ENCODE data around the gene UROS.

The UROS gene

DNA sequence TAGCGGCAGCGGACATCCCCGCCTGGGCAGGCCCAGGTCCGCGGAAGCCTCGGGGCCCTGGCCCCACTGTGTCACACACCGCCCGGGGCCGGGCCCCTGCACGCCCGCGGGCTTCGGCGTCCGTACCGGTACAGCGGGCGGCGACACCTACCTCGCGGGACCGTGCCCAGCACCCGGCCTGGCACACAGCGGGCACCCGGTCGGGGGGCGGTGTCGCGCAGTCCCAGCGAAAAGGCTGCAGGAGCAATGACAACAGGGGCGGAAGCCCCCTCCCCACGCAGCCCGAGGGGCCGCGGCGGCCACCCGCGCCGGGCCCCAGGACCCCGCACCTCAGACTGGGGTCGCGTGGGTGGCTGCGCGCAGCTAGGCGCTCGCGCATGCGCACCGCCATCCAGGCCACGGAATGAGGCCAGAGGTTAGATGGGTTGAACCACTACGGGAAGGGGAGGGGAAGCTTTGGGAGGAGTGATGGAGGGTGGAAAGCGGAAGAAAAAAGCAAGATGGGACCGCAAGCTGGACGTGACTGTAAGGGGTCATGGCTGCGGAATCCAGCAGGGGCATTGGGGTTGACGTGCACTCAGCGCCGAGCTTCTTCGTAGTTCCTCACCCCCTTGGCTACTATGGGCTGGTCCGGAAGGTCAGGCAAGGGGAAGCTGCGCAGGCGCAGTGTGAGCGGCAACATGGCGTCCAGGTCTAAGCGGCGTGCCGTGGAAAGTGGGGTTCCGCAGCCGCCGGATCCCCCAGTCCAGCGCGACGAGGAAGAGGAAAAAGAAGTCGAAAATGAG lies at the start of gene UROS, which contains the start of gene BCCIP:
Gene UROS, minus strand, starts transcription at position 381 of the 785 bp plus-strand sequence. CDS start 6,759 bp downstream, outside the sequence.
Gene BCCIP, plus strand, starts transcription at position 669 of the 785 bp plus-strand sequence. Its CDS starts 12 bp downstream, at position 681.
- DNase-seq: peak; percentile 92

DNA sequence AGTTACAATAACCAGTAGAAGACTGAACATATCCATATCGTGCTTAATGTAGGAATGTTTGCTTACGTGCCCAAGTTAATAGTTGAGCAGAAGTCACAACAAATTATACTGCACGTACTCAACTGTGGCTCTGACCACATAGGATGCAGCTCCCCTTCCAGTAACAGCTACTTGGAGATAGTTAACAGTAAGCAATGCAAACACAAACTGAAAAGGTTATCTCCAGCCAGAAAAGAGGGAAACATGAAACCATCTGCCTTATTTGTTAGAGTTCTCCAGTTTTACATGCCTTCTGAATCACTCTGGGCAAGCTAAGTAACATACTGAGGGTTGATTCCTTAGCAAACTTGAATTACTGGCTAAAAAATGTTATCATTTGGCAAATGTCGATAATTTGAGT lies 48.3 kb upstream of the UROS start:
- no peak for DNase-seq

DNA sequence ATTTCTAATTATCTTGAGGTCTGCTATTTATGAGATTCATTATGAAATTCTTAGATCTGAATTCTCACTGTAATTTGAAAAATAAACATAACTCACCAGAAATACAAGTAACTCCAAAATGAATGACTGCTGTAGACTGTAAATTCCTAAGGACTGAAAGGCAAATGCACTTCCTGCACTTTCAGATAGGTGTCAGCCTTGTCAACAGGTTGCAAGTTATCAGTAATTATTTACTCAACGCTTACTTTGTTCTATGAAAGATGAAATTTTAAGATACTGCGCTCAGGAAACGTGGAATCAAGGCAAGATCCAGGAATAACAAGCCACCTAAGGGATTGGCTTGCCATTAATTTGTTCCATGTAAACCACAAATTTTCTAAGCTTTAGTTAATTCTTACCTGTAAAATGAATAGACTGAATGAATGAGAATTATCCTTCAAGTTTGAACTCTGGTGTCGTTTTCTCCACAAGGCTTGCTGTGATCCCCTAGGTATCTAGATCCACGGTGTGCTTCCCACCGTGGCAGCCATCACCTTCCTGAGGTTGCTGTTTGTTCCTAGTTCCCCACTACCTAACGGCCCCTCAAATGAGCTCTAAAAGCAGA lies 45.4 kb upstream of the UROS start:
- peak; percentile 39 for DNase-seq

DNA sequence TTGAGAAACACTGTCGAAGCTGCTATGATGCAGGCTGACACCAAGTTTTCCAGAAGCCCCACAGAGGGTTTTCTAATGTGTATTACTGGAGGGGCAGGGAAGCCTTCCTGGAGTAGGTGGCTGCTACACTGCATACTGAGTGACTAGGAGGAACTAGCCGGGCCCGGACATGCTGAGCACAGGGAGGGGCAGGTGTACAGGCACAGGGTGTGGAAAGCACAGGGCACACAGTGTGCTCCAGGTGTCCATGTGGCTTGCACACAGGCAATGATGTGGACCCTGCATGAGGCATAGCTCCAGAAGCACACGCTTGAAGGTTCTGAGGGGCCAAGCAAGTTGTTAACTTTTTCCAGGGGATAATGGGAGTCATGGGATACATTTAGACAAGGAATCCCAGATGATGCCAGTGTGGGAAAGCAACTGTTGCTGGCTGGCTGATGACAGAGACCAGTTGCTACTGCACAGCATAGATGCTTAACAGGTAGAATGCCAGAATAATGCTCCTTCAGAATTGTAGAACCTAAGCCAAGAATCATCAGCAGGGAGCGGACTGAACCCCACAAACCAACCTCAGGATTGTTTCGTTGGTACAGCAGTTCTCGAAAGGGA lies 43.5 kb upstream of the UROS start:
- no peak for DNase-seq

DNA sequence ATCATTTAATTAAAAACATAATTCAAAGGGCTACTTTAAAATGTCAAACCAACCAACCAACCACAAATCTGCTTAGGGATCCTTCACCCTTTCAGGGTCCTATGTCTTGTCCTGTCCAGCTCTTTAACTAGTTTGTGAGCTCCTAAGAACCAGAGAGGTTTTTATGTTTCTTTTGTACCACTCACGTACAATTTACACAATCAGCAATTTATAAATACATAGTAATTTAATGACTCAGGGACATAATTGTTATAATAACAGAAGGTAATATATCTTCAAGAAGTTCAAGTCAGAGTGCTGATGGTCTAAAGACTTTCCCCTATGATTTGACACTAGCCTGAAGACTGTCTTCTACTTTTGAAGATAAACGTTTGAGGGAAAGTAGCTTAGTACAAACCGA lies 42.1 kb upstream of the UROS start:
- DNase-seq: no peak

DNA sequence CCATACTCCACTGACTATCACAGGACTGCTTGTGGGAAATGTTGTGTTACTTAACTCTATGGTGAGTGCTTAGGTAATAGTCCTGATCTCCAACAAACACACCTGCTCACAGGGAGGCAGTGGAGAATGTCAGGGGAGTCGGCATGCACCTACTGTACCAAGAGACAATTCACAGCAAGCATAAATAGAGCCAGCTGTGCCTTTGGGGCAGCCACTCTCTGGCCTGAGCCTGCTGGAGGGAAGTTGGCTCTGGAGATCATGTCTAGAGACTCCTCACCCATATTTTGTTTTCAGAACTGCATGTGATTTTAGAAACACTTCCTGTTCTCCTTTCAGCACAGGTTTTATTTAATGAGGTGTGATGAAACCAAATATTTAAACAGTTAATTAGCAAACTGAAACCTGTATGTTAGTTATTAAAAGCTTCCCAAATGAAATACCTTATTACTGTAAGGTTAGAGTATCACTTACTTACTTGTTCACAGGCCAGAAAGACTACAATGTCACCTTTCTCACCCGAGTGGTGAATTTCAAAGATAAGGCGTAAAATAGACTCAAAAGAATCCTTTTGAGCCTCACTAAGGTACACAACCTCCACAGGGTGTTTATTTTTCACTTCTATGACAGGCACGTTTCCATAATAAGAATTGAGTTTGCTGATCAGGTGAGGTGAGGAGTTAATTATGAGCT lies 36.2 kb upstream of the UROS start:
- no peak for DNase-seq

DNA sequence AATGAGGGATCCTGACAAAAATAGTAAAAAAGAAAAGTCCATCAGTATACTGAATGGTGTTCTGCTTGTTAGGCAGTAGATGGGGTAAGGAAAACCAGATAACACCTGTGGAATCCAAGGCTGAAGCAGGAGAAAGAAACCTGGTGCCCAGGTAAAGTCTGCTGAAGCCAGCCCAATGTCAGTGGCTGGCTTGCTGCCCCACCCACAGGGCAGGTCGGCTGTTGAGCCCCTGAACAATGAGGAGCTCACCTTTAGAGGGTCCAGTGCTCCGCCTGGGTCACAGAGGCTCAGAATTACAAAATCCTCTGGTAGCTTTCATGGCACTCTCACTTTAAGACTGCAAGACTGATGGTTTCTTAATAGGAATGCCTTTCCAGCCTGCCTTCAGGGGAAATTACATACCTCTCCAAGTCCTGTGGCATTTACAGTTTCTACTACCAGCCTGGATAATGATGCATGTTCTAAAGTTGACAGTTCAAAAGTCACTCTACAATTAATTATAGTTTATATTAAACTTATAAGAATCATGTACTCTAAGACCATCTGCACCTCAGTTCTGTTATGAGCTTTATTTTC lies 34.2 kb upstream of the UROS start:
- DNase-seq: no peak

DNA sequence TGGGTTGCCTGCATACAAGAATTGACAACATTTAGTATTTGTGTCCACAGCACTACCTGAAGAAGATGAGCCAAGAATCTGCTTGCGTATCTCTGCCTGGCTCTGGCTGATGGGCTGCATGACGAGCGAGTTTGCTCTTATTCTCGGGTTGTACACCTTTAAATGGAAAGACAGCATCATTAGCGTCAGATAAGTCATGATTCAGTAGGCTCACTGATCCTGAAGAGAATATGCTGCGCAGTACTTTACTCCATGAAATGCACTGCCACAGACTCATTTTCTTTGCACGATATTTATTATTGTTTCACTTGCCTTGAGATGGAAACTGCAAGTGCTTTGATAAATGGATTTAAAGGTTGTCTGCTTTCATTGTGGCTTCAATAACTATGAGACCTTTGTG lies 29.4 kb upstream of the UROS start:
- no peak for DNase-seq

DNA sequence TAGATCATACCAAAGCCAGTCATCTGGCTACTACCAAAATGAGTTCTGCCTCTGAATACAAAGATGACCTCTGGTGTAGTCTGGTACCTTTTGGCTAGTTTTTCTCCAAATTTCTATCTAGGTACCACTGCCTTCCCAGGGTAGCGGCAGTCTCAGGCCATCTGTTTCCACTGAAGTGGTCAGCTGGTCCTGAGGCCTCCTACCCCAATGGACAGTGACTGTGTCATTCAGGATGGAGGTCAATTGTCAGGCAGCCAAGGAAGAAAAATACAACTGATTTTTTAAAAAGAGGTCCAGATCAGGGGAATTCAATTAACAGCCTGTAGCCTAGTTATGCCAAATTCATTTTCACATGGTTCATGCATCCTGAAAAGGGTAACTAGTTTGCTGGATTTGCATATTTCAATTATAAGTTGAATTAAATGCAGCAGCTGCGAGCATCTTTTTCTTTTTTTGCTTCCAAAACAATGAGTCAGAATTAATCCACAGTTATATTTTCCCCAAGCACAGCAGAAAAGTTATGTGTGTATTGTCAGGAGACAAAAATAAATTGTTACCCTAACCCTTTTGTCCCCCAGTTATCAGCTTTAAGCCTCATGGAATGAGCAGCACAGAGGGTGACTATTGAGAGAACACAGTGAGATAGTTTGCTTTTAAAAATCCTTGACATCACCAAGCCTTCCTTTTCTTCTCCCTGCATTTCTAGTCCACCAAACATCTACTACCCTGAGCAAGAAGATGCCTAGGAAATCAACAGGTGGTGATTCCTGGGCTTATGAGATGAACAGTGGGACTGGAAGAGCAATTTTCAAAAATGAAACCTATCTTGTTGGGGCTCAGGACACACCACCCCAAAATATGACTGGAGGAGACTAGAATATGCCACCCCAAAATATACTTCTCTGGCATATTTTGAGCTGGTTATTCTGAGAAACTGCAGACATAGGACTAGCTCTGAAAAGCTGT lies 28.0 kb upstream of the UROS start:
- no peak for DNase-seq

DNA sequence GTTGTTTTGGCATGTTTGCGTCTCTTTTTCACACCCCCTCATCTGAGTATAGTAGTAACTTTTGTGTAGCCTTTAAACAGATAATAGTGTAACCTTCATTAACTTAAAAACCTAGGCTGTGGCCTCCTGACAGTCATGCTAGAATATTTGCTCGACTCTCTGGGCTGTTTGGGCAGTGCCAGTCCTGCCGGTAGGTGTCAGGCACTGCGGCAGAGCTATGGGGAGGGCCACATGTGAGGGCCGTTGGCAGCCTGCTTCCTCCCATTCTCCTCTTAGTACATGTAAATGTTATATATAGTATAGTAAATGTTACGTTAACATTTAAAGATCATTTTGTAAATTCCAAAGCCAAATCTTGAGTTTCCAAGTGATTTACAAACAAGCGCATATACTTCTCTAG lies 26.4 kb upstream of the UROS start:
- no peak for DNase-seq

DNA sequence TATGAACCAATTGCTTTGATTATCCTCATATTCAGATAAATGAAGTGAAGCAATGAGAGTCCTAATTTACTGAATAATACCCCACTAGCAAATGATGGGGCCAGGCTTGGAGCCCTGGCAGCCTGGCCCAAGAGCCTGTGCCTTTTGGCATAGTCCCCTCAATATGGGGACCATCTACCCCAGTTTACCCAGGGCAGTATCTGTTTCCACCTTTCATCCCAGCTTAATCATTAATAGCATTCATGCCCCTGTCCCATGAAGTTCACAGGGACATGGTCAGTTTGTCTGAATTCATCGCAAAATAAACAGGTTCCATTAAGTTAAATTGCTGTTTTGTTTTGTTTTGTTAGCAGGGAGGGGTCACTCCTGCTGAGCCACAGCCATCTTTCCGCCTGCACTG lies 25.8 kb upstream of the UROS start:
- no peak for DNase-seq

DNA sequence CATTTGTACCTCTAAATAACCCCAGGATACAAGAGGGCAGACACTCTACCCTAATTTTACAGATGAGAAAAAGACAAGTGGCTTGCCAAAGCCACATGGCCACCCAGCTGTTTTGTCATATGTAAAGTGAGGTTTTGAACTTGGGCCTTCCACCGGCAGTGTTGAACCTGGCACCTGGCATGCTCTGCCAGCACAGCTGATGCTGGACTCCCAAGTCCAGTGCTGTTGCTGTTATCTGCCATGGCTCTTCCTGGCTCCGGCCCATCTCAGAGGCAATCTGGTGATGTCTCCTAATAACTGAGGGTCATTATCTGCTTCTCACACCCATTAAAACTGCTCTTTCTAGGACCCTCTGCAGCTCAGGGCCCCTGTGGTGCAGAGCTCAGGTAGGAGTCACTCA lies 25.3 kb upstream of the UROS start:
- no peak for DNase-seq

DNA sequence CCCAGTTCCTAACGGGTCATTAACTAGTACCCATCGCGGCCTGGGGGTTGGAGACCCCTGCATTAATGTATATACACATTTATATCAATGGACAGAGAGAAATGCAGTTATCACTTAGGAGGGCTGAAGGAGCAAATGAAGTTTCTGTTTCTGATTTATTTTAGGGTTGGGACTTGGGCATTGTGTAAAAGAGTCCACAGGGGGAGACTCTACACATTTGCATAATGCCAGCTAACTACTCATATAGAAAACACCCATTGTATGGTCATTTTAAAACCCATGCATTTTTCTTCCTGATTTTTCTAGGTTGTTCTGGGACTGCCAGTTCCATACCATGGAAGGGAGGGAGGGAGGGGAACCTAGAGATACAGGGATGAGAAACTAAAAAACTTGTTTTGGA lies 23.8 kb upstream of the UROS start:
- DNase-seq: no peak

DNA sequence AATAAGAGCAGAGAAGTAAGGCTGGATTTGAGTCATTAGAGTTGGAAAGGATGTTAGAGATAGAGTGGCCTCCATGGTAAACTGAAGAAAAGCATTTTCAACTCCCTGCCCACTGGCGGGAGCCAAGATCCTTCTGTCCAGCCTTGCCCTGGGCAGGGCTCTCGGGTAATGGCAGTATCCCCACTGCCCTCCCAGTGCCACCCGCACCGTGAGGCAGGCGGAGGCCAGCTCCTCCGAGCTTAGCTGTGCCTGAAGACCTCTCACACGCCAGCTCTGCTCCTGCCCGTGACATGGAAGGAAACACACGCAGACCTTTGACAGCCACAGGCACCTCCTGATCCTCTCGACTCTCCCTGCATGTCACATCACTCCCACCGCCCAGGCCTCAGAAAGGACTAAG lies 22.6 kb upstream of the UROS start:
- no peak for DNase-seq

DNA sequence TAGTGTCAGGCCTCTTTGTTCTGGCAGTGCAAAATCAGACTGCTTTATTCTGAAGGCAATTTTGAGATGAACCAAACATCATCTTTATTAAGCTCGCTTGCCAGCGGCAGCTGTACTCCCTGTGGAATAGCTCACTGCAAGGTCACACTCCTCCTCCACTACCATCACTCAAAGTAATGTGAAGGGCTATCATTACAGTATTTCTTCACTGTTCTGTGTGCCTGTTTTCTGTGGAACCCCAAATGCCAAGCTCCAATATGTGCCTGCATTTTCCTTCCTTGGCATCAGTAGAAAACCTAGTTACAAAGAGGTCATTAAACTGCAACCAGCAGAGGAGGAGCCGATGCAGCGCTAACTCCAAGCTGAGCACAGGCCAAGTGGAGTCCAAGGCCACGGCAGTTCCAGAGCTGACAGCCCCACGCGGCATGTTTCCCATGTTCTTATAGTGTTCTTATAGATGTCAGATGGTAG lies 21.7 kb upstream of the UROS start:
- DNase-seq: no peak

DNA sequence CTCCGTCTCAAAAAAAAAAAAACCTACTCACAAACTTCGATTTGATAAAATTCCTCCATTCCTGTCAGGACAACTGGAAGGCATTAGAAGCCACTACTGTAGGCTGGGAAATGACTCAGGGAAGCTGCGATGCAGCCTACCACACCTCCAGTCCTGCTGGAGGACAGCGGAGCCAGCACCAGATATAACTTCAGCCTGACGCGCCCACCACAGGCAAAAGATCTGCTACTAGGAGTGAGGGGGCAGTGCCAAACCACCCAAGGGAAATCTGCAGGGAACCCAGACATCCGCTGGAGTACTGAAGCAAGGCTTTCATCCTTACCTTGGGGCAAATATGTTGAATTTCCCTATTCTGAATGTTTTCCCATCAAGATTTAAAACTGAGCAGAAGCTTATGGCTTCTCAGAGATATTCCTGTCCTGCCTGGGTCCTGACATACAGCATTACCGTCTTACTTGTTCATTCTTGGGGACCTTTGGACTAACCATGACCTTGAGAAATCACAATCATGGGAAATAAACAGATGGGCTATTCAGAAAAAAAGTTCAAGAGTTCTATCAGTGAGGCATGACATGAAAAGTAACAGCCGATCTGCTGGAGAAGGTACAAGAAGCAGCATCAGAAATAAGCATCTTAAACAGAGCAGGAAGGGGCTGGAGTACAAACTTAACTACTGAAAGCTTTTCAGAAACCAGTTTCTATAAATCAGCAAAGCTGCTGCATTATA lies 20.7 kb upstream of the UROS start:
- DNase-seq: no peak

DNA sequence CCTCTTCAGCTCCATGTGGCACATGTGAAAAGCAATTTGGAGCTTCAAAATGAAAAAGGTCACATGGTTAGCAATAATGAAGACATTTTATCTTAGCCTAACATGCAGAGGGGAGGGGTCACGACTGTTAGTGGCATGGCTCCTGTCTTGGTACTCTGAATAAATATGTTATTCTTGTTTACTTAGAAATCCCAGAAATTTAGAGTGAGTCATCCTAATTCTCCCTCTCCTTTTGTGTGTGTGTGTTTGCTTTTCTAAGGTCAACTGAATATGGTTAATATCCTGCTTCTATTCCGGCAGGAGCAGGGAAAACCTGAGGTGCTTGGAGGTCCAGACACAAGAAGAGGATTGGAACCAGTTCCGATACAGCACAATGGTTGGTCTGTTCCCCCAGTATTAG lies 17.9 kb upstream of the UROS start:
- no peak for DNase-seq

DNA sequence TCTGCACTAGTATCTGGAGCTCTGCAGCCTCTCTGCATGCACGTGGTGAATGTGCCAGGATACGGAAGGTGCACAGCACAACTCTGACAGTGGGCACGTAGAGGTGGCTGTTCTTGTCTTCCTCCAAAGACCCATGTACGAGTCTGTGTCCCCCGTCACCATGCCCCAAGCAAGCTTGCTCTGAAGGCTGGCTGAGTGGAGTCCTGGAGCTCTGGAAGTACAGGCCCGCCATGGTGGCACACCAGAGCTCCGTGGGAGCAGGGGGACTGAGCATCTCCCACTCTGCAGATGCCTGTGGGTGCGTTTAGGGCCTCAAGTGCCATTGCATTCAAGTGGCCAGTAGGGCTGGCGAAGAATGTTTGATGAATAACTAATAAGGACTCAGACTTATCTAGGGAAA lies 17.3 kb upstream of the UROS start:
- no peak for DNase-seq

DNA sequence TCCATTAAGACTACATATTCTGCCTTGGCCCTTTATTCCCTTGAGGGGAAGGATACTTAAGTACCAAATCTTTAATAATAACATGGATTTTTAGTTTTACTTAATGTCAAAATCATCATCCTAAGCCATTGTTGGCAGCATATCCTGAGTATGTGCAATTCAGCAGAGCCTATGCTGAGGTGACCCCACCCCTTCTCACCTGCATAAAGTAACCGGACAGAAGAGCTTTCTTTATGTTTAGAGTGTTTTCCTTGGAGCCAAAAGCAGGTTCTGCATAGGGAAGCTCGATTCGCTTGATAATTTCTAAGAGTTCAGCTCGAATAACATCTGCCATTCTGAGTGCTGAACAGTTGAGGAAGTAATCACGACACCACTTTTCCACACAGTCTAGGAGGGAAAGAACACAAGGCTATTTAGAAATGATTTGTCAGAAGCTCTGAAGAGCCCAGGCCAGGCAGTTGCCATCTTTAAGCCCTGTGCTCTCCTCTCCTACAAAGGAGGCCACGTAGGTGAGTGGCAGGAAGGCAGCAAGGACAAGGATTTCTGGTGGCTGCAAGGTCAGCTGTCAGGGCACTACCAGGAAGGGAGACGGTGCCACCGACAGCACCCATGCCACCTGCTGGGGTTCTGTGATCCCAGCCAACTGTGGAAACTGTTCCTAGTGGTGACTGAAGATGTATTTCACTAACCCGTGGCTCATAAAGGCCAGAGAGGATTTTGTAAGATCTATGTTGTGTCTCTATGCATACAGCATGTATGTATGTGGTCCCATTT lies 15.9 kb upstream of the UROS start:
- no peak for DNase-seq

DNA sequence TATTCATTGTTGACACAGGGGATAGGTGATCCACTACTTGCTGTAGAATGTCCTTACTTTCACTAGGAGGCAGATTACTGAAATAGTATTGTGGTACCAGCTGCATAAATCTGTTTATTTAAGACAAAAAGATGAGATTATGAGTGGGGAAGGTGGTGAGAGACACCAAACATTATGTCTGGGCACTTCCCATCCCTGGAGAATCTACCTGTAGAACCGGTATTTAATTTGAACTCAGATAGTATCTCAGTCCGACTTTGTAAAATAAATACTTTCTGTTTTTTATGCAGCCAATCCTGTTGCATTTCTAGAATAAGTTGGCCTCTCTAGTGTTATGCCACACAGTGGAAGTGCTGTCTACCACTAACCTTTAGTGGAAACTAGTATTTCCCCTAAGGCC lies 13.7 kb upstream of the UROS start:
- no peak for DNase-seq
